Measurements from ENCODE around the gene STX11.
A peak's percentile ranks its signal among the peaks of the same experiment; 100 is the strongest.

The STX11 gene

GRCh38 chr6:144143106-144143505, 7.2 kb upstream of the STX11 start:
- DNase-seq, result no peak

- DNase-seq, result no peak
Measured at GRCh38 chr6:144143878-144144277, 6.4 kb upstream of the STX11 start.

DNA sequence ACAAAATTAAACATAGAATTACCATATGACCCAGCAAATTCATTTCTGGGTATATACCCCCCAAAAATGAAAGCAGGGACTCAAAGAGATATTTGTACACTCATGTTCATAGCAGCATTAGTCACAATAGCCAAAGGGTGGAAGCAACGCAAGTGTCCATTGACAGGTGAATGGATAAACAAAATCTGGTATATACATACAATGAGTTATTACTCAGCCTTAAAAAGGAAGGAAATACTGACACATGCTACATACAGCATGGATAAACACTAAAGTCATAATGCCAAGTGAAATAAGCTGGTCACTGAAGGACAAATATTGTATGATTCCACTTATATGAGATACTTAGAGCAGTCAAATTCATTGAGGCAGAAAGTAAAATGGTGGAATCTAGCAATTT, 5.3 kb upstream of the STX11 start:
- no peak for DNase-seq

DNA sequence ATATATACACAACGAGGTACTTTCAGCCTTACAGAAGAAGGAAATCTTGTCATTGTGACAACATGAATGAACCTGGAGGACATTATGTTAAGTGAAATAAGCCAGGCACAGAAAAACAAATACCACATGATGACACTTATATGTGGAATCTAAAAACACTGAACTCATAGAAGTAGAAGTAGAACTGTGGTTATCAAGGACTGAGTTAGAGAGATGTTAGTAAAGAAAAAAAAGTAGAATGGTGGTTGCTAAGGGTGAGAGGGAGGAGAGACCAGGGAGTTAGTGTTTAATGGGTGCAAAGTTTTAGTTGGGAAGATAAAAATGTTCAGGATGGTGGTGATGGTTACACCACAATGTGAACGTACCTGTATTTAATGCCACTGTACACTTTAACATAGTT, 4.8 kb upstream of the STX11 start:
- DNase-seq, result no peak

DNA sequence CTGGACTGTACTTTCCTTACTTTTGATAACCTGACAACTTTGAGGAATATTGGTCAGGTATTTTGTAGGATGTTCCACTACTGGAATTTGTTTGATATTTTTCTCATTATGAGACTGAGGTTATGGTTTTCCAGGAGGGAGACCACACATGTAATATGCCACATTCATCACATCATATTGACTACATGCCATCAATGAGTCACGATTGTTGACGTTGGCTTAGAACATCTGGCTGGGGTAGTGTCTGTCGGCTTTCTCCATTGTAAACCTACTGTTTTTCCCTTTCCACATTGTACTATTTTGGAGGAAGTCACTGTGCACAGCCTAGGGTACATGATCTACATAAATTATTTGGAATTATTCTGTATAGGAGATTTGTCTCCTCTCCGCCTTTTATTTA, 1.4 kb upstream of the STX11 start:
- peak in 1 of 3 donors; percentile 17 for DNase-seq

DNA sequence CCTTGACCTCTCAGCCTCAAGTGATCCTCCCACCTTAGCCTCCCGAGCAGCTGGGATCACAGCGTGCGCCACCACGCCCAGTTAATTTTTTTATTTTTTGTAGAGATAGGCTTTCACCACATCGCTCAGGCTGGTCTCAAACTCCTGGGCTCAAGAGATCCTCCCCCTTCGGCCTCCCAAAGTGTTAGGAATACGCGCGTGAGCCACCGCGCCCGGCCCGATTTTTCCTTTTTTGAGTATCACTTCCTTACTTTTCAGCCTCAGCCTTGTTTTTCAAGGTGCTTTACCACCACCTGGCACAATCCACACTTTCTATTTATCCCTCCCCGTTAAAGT, 791 bp upstream of the STX11 start:
- DNase-seq, result peak; percentile 50 to 58 (median 56)

DNA sequence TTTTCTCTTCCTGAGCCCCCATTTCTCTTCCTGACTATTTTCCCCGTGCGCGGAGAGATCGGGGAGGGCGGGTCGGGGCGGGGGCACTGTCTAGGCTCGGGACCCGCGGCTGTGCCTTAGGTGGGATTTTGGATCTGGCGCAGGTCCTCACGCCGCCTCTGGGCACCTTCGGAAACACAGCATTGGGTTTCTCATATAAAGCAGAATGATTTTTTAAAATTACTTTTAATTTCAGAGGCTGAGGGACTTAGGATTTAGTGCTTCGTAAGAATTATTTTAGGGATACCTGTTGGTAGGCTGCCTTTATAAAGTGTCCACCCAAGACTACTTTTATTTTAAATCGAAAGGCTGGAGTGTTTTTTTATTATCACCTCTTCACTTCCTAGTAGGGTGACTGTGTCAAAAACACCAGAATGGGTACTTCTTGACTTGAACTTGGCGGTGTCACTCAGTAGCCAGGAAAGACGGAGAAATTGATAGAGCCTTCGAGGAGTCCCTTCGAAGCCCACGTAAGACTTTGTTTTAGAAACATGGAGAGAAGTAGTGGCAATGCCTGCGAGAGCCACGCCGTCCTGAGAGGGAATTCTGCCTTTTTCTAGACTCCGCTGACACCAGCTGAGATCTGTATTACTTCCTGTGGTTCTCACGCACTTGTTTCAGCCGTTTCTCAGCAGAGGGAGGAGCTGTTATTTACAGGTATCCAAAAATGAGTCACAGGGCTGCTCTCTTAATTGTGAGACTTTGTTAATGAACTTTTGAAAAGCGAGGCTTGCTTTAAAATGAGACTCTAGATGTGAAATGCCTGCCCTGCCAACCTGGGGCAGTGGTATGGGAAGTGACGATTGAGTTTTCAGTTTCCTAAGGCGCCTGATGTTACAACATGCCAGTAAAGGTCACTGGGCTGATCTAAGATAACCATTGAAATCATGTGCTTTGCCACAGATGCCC, 667 bp downstream of the STX11 start:
- peak; percentile 87 to 93 (median 87) for DNase-seq

- DNase-seq, result peak; percentile 53 to 69 (median 57)
Measured at GRCh38 chr6:144152334-144152900, 2.1 kb downstream of the STX11 start.

- DNase-seq, result peak; percentile 86 to 91 (median 88)
Measured at GRCh38 chr6:144153260-144153659, 2.9 kb downstream of the STX11 start.

DNA sequence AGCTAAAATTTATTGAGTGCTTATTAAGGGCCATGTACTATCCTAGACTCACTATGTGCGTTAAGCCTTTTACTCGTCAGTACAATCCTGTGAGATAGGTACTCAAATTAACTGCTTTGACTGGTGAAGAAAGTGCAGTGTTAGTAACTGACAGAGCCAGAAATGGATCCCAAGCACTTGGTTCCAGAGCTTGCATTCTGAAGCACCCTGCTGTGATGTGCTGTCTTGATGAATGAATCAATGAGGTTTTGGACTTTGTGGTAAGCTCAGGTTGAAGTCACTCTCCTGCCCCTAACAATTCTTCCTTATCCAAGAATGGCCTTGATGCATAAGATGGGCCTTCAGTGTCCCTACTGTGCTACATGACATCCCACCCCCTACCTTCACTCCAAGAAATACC, 3.7 kb downstream of the STX11 start:
- peak in 1 of 3 donors; percentile 18 for DNase-seq

- DNase-seq, result peak in 1 of 3 donors; percentile 41
Measured at GRCh38 chr6:144155529-144155928, 5.2 kb downstream of the STX11 start.

DNA sequence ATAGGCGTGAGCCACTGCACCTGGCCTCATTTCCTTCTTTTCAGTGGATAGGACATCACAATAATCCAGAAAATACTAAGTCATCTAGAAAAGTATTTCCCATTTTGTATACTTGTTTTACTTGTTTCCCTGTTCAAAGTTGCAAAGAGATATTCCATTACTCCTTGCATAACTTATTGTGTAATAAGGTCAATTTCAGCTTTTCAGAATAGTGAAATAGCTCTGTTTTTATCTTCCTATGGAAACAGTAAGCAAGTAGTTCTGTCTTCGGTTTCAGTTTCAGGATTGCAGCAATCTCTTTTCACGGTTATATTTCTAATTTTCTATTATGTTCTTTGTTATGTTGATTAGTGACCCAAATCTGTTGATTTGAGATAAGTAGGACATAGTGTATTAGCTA, 6.0 kb downstream of the STX11 start:
- peak; percentile 54 to 92 (median 85) for DNase-seq

DNA sequence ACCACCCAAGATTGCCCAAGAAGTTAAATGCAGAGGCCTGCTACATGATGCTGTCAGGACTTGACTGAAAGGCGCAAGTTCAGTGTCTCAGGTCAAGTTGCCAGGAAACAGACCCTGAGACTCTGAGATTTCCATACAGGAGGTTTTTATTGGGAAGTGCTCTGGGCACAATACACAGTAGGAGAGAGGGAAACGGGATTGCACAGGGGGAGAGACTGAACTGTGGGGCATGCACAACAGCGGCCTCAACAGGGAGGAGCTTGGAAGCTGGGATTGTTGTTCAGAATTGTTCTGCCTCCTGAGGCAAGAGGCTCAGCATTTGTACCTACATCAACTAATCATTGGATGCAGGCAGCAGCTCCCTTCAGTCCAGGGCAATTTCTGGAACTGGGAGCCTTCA, 6.7 kb downstream of the STX11 start:
- peak in 1 of 3 donors; percentile 6 for DNase-seq

- peak in 2 of 3 donors; percentile 12 to 19 for DNase-seq
Measured at GRCh38 chr6:144158133-144158532, 7.8 kb downstream of the STX11 start.

DNA sequence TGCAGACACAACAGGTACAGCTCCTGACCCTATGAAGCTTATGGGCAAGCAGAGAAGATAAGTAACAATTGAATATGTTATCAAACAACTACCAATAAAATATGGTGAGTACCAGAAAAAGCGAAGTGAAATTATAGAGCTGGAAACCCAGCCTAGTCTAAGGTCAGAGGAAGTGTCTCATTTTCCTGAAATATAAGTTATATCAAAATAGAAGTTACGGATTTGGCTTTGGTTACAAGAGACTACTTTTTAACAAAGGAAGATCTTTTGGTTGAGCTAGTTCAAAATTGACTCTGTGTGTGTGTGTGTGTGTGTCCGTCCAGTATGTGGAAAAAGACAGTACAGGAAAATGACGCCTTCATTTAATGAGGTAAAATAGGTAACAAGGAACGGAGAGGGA, 8.9 kb downstream of the STX11 start:
- DNase-seq, result peak in 2 of 3 donors; percentile 40 to 53

DNA sequence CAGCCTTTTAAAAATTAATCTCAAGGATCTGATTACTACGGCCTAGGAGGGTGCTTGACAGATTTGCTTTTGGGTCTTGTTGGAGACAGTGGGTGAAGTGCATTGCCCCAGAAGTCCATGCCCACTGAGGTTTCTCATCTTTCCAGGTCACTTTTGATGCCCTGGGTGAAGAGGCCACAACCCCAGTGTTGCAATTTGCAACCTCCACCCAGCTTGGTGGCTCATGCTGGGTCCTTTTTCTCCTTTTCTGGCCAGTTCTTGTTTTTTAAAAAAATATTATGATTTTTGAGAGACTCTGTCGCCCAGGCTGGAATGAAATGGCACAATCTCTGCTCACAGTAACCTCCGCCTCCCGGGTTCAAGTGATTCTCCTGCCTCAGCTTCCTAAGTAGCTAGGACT, 9.4 kb downstream of the STX11 start:
- DNase-seq, result peak in 1 of 3 donors; percentile 34

GRCh38 chr6:144160431-144161005, 10.2 kb downstream of the STX11 start:
- peak in 2 of 3 donors; percentile 28 to 32 for DNase-seq

DNA sequence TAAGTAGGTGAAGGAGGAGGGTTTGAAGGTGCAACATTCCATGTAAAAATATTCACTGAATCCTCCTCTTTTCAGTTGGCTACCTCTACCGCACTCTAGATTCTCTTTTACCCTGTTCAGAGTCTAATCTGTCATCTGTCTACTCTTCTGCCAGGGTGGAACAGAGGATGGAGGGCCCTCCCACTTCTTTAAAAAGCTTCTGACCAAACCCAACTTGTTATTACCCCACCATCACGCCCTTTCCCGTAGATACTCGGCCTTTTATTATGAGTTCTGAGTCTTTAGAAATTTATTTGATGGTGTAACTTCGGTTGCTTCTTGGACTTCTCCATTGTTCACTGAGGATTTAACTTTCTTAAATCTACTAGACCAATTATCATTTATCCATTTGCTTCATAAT, 11.7 kb downstream of the STX11 start:
- peak; percentile 39 to 55 (median 43) for DNase-seq

- DNase-seq, result peak; percentile 68 to 87 (median 83)
Measured at GRCh38 chr6:144162977-144163376, 12.7 kb downstream of the STX11 start.

DNA sequence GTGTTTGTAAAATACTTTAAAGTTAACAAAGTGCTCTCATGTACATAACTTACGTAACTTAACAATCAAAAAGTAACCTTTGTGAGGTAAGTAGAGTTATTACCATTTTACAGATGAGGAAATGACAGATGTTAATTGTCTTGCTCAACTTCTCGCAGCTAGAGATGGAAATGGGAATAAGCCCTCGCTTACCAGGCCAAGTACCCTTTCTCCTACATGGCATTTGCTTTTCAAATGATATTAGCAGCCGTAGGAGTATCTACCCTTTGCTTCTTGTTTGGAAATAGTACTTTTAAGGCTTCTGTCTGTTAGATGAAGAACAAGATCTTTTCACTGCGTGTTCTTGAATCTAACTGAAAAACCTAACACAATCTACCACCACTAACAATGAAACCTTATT, 15.5 kb downstream of the STX11 start:
- DNase-seq, result peak in 1 of 3 donors; percentile 26

DNA sequence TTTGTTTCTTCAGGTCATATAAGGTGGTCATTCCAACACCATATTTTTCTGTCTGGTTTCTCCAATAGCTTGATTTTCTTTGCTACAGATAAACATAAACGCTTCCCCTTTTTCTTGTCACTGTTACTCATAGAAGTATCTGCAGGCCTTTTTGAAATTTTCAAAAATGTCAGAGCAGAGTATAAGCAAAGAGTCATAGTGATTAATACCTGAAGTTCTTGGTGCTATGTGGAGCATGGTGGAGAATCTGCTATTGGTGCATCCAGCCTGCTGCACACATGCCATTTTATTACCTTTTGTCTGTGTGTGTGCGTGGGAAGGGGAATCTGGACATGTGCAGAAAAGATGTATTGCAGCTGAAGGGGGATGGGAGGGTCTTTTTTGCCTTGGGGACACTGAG, 19.7 kb downstream of the STX11 start:
- no peak for DNase-seq

- no peak for DNase-seq
Measured at GRCh38 chr6:144171406-144171805, 21.1 kb downstream of the STX11 start.

GRCh38 chr6:144174006-144174405, 23.7 kb downstream of the STX11 start:
- no peak for DNase-seq

DNA sequence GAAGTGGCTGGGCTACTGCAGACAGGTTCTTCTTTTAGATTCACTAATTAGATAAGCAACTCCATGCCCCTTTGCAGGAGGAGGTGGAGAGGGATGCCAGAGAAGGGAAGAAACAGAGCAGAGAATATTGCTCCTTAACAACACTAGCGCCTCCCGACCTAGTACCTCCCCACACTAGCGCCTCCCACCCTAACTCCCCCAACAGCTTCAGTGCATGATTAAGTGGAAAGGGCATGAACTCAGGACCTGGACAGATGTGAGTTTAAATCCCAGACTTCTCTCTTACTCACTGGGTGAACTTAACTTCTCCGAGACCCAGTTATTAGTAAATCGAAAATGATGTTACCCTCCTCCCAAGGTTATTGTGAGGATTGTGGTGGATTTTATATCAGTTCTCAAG, 25.7 kb downstream of the STX11 start:
- peak in 1 of 3 donors; percentile 10 for DNase-seq

Data from suppressor macrophage treated with lipopolysaccharide for 1 hour (primary cell).